Nephron progenitor cell (in vitro differentiated cells): ENCODE data around the gene KCNQ4.
A peak's percentile ranks its signal among the peaks of the same experiment; 100 is the strongest.

Experiments used
- DNase-seq: peaks from one replicate; pipeline ENCODE4 v3.0.0; 2021
- H3K27ac Mint-ChIP-seq: 2 replicates; pipeline ENCODE4 v1.8.0; 2021; ENCODE audit warnings: mild to moderate bottlenecking, moderate library complexity, mixed read lengths
- H3K27me3 Mint-ChIP-seq: 2 replicates; pipeline ENCODE4 v1.8.0; 2021; ENCODE audit warnings: mild to moderate bottlenecking, low read depth, mixed read lengths; ENCODE audit not compliant: poor library complexity
- H3K36me3 Mint-ChIP-seq: 2 replicates; pipeline ENCODE4 v1.8.0; 2021; ENCODE audit warnings: low read depth, mixed read lengths
- H3K4me1 Mint-ChIP-seq: 2 replicates; pipeline ENCODE4 v1.8.0; 2021; ENCODE audit warnings: mixed read lengths
- H3K4me3 Mint-ChIP-seq: 2 replicates; pipeline ENCODE4 v1.8.0; 2021; ENCODE audit warnings: mild to moderate bottlenecking, moderate library complexity, mixed read lengths
- H3K9me3 Mint-ChIP-seq: 2 replicates; pipeline ENCODE4 v1.8.0; 2021; ENCODE audit warnings: mild to moderate bottlenecking, moderate library complexity, mixed read lengths
- CTCF ChIP-seq: fragments of 200-600 bp; sonication (generic); IDR thresholded peaks from 2 replicates; pipeline ENCODE4 v1.5.0; 2021; ENCODE audit warnings: antibody characterized with exemption

KCNQ4 gene

GRCh38 chr1:40764981-40765380, 18.6 kb upstream of the KCNQ4 start:
- Mint-ChIP-seq H3K9me3 (no peaks in the 10 kb centered on the region), H3K4me1 (peaks cover 2% of the 10 kb centered on the region), H3K27ac (no peak overlapping the region), H3K4me3 (no peak overlapping the region), H3K27me3 (no peaks in the 10 kb centered on the region), H3K36me3 (peaks cover 73% of the 10 kb centered on the region)
- TF ChIP-seq CTCF: no peak
- DNase-seq: no peak

- H3K4me1 Mint-ChIP-seq: peaks cover 6% of the 10 kb centered on the region
- peaks cover 78% of the 10 kb centered on the region for H3K36me3 Mint-ChIP-seq
- H3K9me3 Mint-ChIP-seq: no peaks in the 10 kb centered on the region
- no peak for TF ChIP-seq CTCF
- peak overlapping the region; percentile 5 for H3K27ac Mint-ChIP-seq
- no peaks in the 10 kb centered on the region for H3K27me3 Mint-ChIP-seq
- no peak for DNase-seq
- no peak overlapping the region for H3K4me3 Mint-ChIP-seq
These were observed 17.6 kb upstream of the KCNQ4 start for GRCh38 chr1:40766017-40766416.

- Mint-ChIP-seq H3K9me3 (no peaks in the 10 kb centered on the region), H3K4me3 (no peak overlapping the region), H3K4me1 (peaks cover 11% of the 10 kb centered on the region), H3K36me3 (peaks cover 78% of the 10 kb centered on the region), H3K27ac (no peak overlapping the region), H3K27me3 (no peaks in the 10 kb centered on the region)
- no peak for TF ChIP-seq CTCF
- DNase-seq: no peak
These were observed 17.0 kb upstream of the KCNQ4 start for GRCh38 chr1:40766560-40766959.

GRCh38 chr1:40768146-40768990, 15.2 kb upstream of the KCNQ4 start:
- peaks cover 20% of the 10 kb centered on the region for H3K4me1 Mint-ChIP-seq
- no peak for TF ChIP-seq CTCF
- H3K9me3 Mint-ChIP-seq: no peaks in the 10 kb centered on the region
- H3K36me3 Mint-ChIP-seq: peaks cover 69% of the 10 kb centered on the region
- no peak for DNase-seq
- H3K27ac Mint-ChIP-seq: peak overlapping the region; percentile 77
- no peaks in the 10 kb centered on the region for H3K27me3 Mint-ChIP-seq
- H3K4me3 Mint-ChIP-seq: no peak overlapping the region

- Mint-ChIP-seq H3K36me3 (peaks cover 56% of the 10 kb centered on the region), H3K4me1 (peaks cover 28% of the 10 kb centered on the region), H3K27me3 (peaks cover 3% of the 10 kb centered on the region), H3K27ac (peak overlapping the region; percentile 36), H3K4me3 (no peak overlapping the region), H3K9me3 (no peaks in the 10 kb centered on the region)
- no peak for TF ChIP-seq CTCF
- DNase-seq: no peak
These were observed 13.8 kb upstream of the KCNQ4 start for GRCh38 chr1:40769815-40770214.
